Stomach (tissue), 9 donors: Measurements from ENCODE around the gene SCAI. TPM values are rescaled to one million over a fixed set of nuclear protein-coding genes. Genes with fewer than 3 reads are reported as not detected.
A peak's percentile ranks its signal among the peaks of the same experiment; 100 is the strongest.

ENCODE experiments used
- DNase-seq, 2 donors: peaks; one replicate each; pipeline versions ENCODE4 v3.0.0 to v3.0.0-alpha.2; 2013 to 2019
- H3K27ac ChIP-seq, 5 donors: fragments of 200-600 bp in 4 of 5; sonication (generic) in 4 of 5; one replicate each; pipeline ENCODE4 v1.5.1; 2013 to 2019; ENCODE audit warnings: mild to moderate bottlenecking in 1 of 5, moderate library complexity in 1 of 5
- H3K27me3 ChIP-seq, 3 donors: fragments of 200-600 bp; sonication (generic); one replicate each; pipeline ENCODE4 v1.5.1; 2017 to 2019; ENCODE audit warnings: mixed run types in 1 of 3
- H3K36me3 ChIP-seq, 4 donors: fragments of 200-600 bp; sonication (generic); 1 replicate in 3 of 4; 2 replicates in 1 of 4; pipeline ENCODE4 v1.5.1; 2016 to 2019
- H3K4me1 ChIP-seq, 4 donors: fragments of 200-600 bp; sonication (generic); one replicate each; pipeline ENCODE4 v1.5.1; 2016 to 2019
- H3K4me3 ChIP-seq, 4 donors: fragments of 200-600 bp; sonication (generic) in 3 of 4; one replicate each; pipeline ENCODE4 v1.5.1; 2016 to 2019; ENCODE audit warnings: mild to moderate bottlenecking in 1 of 4
- H3K9me3 ChIP-seq, 4 donors: fragments of 200-600 bp; sonication (generic); one replicate each; pipeline ENCODE4 v1.5.1; 2016 to 2019
- CTCF ChIP-seq, 7 experiments: fragments of 450-650 bp in 4 of 7; fragments of 200-600 bp in 3 of 7; sonication (generic) in 3 of 7; IDR thresholded peaks; one replicate each; pipeline ENCODE4 v1.5.1; 2016 to 2019; ENCODE audit warnings: antibody characterized with exemption in 7 of 7, control low read depth in 2 of 7, mild to moderate bottlenecking in 1 of 7
- EP300 ChIP-seq: sonication (generic); formaldehyde crosslinking; IDR thresholded peaks from one replicate; pipeline ENCODE4 v1.6.1; 2017; ENCODE audit warnings: antibody characterized with exemption
- POLR2A ChIP-seq, 4 donors: fragments of 450-650 bp; IDR thresholded peaks; one replicate each; pipeline ENCODE4 v1.6.1; 2016; ENCODE audit warnings: antibody characterized with exemption in 4 of 4, control low read depth in 2 of 4, mild to moderate bottlenecking in 1 of 4, moderate library complexity in 1 of 4
- POLR2AphosphoS5 ChIP-seq, 3 donors: sonication (generic); formaldehyde crosslinking; IDR thresholded peaks; one replicate each; pipeline ENCODE4 v1.6.1; 2016; ENCODE audit warnings: antibody characterized with exemption in 3 of 3
- WGBS, 5 donors: extraction: QIAGEN DNeasy Blood & Tissue Kit in 3 of 5; methylation state at CpG; one replicate each; pipeline versions ENCODE4 v1.1.5 to v1.1.7; 2013 to 2018; 5-methylcytosine and 5-hydroxymethylcytosine counted together
- intact Hi-C: fragments of 100-400 bp; cut with DNase I; formaldehyde crosslinking; loops from one replicate; pipeline ENCODE4 v1.15.1; 2023; ENCODE audit warnings: low total_unique reads
- polyA plus RNA-seq, 3 donors: library from polyadenylated mRNA; stranded (reverse); fragments of 200-250 nt; gene quantifications; one replicate each; pipeline ENCODE4 v1.2.3, GENCODE V29; 2013
- total RNA-seq, 5 donors: library from RNA; depleted of rRNA; stranded (reverse); fragments of >200 nt; gene quantifications; one replicate each; pipeline versions ENCODE4 v1.1.0 to v1.2.3, GENCODE V29; 2014 to 2016
- donor health status: healthy with polysubstance abuse.
- donor health status: Bipolar disorder and iron deficiency.
- donor health status: healthy.

SCAI gene
- total and polyA plus RNA-seq, 8 donors: 0.46 to 21.0 (median 3.1) TPM

GRCh38 chr9:125150349-125151245, 7.3 kb upstream of the SCAI start:
- Histone ChIP-seq H3K27ac (no peak overlapping the region), H3K36me3 (peaks cover 36 to 73% (median 65%) of the 10 kb centered on the region in 4 donors), H3K4me1 (peaks cover 0 to 12% (median 3%) of the 10 kb centered on the region in 4 donors), H3K27me3 (no peaks in the 10 kb centered on the region), H3K4me3 (no peak overlapping the region), H3K9me3 (no peaks in the 10 kb centered on the region)
- DNase-seq: no peak
- intact Hi-C loops: no loop called here
- WGBS, 5 donors: 79 to 89% (median 84%) methylated on average over 12 of the region's 12 CpGs
- TF ChIP-seq POLR2AphosphoS5 (IDR thresholded peaks at IDR 0.05) (no peak), CTCF (IDR thresholded peaks at IDR 0.05) (no peak), POLR2A (IDR thresholded peaks at IDR 0.05) (no peak), EP300 (no peak)

GRCh38 chr9:125147401-125147951, 4.1 kb upstream of the SCAI start:
- WGBS, 5 donors: 78 to 85% (median 82%) methylated on average over 3 of the region's 3 CpGs
- Histone ChIP-seq H3K4me1 (peaks cover 0 to 26% (median 12%) of the 10 kb centered on the region in 4 donors), H3K9me3 (no peaks in the 10 kb centered on the region), H3K27me3 (no peaks in the 10 kb centered on the region), H3K36me3 (peaks cover 26 to 41% (median 35%) of the 10 kb centered on the region in 4 donors), H3K27ac (no peak overlapping the region), H3K4me3 (no peak overlapping the region)
- no peak for TF ChIP-seq POLR2A (IDR thresholded peaks at IDR 0.05)
- no peak for TF ChIP-seq CTCF (IDR thresholded peaks at IDR 0.05)
- TF ChIP-seq POLR2AphosphoS5 (IDR thresholded peaks at IDR 0.05): no peak
- no peak for TF ChIP-seq EP300
- intact Hi-C loops: loop anchor here (10.0 kb wide), 1 partner anchor 203 kb away; the partner anchor contains the start of gene GOLGA1
- DNase-seq: no peak

- no peaks in the 10 kb centered on the region for H3K27me3 ChIP-seq
- no peak overlapping the region for H3K27ac ChIP-seq
- peak in 1 of 2 donors; percentile 20 for DNase-seq
- 40 to 64% (median 41%) methylated on average over 4 of the region's 4 CpGs for WGBS, 5 donors
- no peaks in the 10 kb centered on the region for H3K9me3 ChIP-seq
- peaks cover 14 to 29% (median 23%) of the 10 kb centered on the region in 4 donors for H3K36me3 ChIP-seq
- no peak for TF ChIP-seq POLR2A (IDR thresholded peaks at IDR 0.05)
- no peak for TF ChIP-seq POLR2AphosphoS5 (IDR thresholded peaks at IDR 0.05)
- TF ChIP-seq EP300: no peak
- no peak for TF ChIP-seq CTCF (IDR thresholded peaks at IDR 0.05)
- H3K4me1 ChIP-seq: peaks cover 0 to 38% (median 18%) of the 10 kb centered on the region in 4 donors
- intact Hi-C loops: loop anchor here (10.0 kb wide), 1 partner anchor 201 kb away; the partner anchor contains the start of gene GOLGA1
- H3K4me3 ChIP-seq: no peak overlapping the region
Measured at GRCh38 chr9:125146247-125146646, 2.9 kb upstream of the SCAI start.

- no peak for TF ChIP-seq EP300
- no peak for TF ChIP-seq POLR2AphosphoS5 (IDR thresholded peaks at IDR 0.05)
- TF ChIP-seq CTCF (IDR thresholded peaks at IDR 0.05): no peak
- no peak for TF ChIP-seq POLR2A (IDR thresholded peaks at IDR 0.05)
- WGBS, 5 donors: 72 to 81% (median 74%) methylated on average over 4 of the region's 4 CpGs
- Histone ChIP-seq H3K4me3 (no peak overlapping the region), H3K9me3 (no peaks in the 10 kb centered on the region), H3K4me1 (peaks cover 0 to 41% (median 18%) of the 10 kb centered on the region in 4 donors), H3K27me3 (no peaks in the 10 kb centered on the region), H3K27ac (no peak overlapping the region), H3K36me3 (peaks cover 5 to 21% (median 15%) of the 10 kb centered on the region in 4 donors)
- DNase-seq: no peak
- intact Hi-C loops: loop anchor here (10.0 kb wide), 1 partner anchor 201 kb away; the partner anchor contains the start of gene GOLGA1
Measured at GRCh38 chr9:125145425-125145824, 2.1 kb upstream of the SCAI start.
